ENCODE results near the gene TLK2.

Gene TLK2

DNA sequence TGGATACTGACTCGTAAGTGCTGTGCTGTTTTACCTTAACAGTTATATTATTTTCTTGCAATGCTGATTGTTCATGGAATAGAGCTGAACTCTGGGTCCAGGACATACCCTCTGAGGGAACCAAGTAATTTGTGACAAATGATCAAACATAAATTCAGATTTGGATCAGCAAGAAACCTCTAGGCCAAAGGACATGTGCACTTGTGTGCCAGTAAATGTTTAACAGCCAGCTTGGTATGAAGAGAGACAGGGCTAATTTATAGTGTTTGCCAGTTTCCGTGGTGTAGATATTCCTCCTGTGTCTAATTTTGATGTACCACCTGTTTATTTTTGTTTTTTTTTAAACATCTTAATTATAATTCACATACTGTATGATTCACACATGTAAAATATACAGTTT, 118.0 kb downstream of the TLK2 start:
- Histone ChIP-seq H3K36me3 (peaks cover 35 to 62% (median 49%) of the 10 kb centered on the region in 3 donors), H3K9me3 (no peaks in the 10 kb centered on the region), H3K27ac (no peak overlapping the region), H3K4me1 (no peaks in the 10 kb centered on the region), H3K4me3 (no peak overlapping the region), H3K27me3 (no peaks in the 10 kb centered on the region)
- DNase-seq = no peak
- TF ChIP-seq, protein P1, sequence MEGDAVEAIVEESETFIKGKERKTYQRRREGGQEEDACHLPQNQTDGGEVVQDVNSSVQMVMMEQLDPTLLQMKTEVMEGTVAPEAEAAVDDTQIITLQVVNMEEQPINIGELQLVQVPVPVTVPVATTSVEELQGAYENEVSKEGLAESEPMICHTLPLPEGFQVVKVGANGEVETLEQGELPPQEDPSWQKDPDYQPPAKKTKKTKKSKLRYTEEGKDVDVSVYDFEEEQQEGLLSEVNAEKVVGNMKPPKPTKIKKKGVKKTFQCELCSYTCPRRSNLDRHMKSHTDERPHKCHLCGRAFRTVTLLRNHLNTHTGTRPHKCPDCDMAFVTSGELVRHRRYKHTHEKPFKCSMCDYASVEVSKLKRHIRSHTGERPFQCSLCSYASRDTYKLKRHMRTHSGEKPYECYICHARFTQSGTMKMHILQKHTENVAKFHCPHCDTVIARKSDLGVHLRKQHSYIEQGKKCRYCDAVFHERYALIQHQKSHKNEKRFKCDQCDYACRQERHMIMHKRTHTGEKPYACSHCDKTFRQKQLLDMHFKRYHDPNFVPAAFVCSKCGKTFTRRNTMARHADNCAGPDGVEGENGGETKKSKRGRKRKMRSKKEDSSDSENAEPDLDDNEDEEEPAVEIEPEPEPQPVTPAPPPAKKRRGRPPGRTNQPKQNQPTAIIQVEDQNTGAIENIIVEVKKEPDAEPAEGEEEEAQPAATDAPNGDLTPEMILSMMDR (IDR thresholded peaks at IDR 0.05) = no peak
- intact Hi-C loops (cut with DNase I; ENCODE audit: low total_unique reads) = no loop called here

DNA sequence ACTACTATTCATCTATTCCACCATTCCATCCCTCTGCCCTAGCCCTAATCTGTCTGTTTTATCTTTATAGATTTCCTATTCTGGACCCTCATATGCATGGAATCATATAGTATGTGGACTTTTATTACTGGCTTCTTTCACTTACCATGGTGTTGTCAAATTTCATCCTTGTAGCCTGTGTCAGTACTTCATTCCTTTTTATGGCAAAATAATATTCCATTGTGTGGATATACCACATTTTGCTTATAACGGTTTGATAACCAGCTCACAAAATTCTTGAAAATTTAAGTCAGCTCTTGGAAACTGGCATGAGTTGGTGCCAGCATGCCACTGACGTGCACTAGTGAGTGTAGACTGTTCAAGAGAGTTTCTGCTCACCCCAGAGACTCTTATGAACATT, 118.5 kb downstream of the TLK2 start:
- no peaks in the 10 kb centered on the region for H3K4me1 ChIP-seq
- TF ChIP-seq, protein P1 (IDR thresholded peaks at IDR 0.05) = no peak
- intact Hi-C loops (cut with DNase I; ENCODE audit: low total_unique reads) = no loop called here
- no peaks in the 10 kb centered on the region for H3K27me3 ChIP-seq
- H3K9me3 ChIP-seq = no peaks in the 10 kb centered on the region
- H3K27ac ChIP-seq = no peak overlapping the region
- DNase-seq = no peak
- H3K4me3 ChIP-seq = no peak overlapping the region
- H3K36me3 ChIP-seq = peaks cover 40 to 63% (median 51%) of the 10 kb centered on the region in 3 donors

DNA sequence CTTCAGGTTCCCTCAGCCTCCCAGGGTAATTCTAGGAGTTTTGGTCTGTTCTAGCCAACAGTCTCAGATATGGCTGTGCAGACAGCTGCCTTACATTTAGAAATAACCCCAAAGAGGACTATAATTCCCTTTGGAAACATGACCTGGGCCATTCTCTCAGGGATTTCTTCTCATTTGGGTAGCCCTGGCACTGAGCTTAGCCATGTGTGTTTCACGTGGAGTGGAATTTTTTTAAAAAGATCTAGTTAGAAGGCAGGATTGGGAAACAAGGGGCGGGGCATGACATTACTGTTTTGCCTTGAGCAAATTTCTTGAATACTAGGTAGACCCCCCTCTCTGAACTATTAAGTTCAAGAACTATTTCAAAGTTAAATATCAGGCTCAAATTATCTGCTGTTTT, 119.3 kb downstream of the TLK2 start:
- intact Hi-C loops (cut with DNase I; ENCODE audit: low total_unique reads) = no loop called here
- Histone ChIP-seq H3K4me3 (no peak overlapping the region), H3K9me3 (no peaks in the 10 kb centered on the region), H3K27me3 (no peaks in the 10 kb centered on the region), H3K27ac (no peak overlapping the region), H3K36me3 (peaks cover 47 to 71% (median 48%) of the 10 kb centered on the region in 3 donors), H3K4me1 (no peaks in the 10 kb centered on the region)
- TF ChIP-seq, protein P1 (IDR thresholded peaks at IDR 0.05) = no peak
- DNase-seq = peak in 1 of 2 donors; percentile 69

DNA sequence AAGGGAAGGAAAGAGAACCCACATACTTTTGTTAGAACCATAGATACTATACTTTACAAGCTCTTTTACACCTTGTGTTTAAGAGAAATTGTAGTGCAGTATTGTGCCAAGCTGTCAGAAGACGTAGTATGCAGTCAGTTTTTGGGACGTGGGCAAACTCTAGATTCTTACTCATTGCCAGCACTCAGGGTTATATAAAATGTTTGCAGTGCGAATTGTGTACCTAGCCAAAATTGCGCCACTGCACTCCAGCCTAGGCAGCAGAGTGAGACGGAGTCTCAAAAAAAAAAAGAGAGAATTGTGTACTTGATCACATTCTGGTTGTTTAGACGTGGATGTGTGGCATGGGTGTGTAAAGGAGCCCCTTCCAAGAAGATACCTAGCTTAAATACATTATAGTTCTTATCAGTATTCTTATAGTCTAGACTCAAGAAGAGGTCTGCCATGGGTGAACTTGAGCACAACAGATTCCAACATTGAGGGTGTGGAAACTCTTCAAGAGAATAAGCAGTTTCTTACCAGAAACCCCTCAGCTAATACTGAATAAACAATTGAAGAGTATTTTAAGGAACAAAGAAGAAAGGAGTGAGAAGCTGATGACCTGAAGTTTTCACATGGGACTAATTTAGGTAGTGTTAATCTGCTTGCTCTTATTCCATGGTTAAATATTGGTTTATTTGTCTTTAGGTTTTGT, 121.5 kb downstream of the TLK2 start:
- Histone ChIP-seq H3K27ac (no peak overlapping the region), H3K4me3 (no peak overlapping the region), H3K4me1 (no peaks in the 10 kb centered on the region), H3K9me3 (no peaks in the 10 kb centered on the region), H3K27me3 (no peaks in the 10 kb centered on the region), H3K36me3 (peaks cover 41 to 79% (median 54%) of the 10 kb centered on the region in 3 donors)
- TF ChIP-seq, protein P1 (IDR thresholded peaks at IDR 0.05) = no peak
- intact Hi-C loops (cut with DNase I; ENCODE audit: low total_unique reads) = no loop called here
- DNase-seq = no peak

DNA sequence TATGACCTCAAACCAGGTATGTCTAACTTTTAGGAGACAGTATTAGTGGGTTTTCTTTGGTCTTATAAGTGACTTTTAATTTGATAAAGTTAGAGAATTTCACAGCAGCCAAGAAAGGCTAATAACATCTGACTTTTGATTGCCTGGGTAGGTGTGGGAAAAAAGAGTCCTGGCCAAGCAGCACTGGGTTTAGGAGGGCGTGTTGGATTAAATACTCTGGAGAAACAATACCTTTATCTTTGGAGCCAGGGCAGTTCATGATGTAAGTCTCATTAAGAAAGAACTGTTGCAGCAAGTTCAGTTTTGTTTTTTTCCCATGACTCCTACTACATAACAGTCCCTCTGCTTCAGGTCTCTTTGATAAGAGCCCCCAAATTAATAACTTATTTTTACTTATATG, 122.2 kb downstream of the TLK2 start:
- TF ChIP-seq, protein P1 (IDR thresholded peaks at IDR 0.05) = no peak
- Histone ChIP-seq H3K4me1 (no peaks in the 10 kb centered on the region), H3K27me3 (no peaks in the 10 kb centered on the region), H3K36me3 (peaks cover 38 to 84% (median 57%) of the 10 kb centered on the region in 3 donors), H3K9me3 (no peaks in the 10 kb centered on the region), H3K4me3 (no peak overlapping the region), H3K27ac (no peak overlapping the region)
- no peak for DNase-seq
- intact Hi-C loops (cut with DNase I; ENCODE audit: low total_unique reads) = no loop called here
